AG09309 (cell line): ENCODE data around the gene CPSF7.

Experiments
- DNase-seq: peaks from one replicate; pipeline ENCODE4 v3.0.0-alpha.2; 2010; ENCODE audit warnings: low read depth
- H3K4me3 ChIP-seq: 2 replicates; pipeline ENCODE4 v1.5.1; 2011; ENCODE audit warnings: mild to moderate bottlenecking, low read depth, low read length, moderate library complexity; ENCODE audit not compliant: control insufficient read depth
- TF ChIP-seq, protein P1 (sequence below): IDR thresholded peaks from 2 replicates; pipeline ENCODE4 v1.5.1; 2011; ENCODE audit warnings: mild to moderate bottlenecking, low read depth, low read length, inconsistent platforms; ENCODE audit not compliant: insufficient read depth, control insufficient read depth; ENCODE audit errors: missing control alignments

Gene CPSF7, protein sequence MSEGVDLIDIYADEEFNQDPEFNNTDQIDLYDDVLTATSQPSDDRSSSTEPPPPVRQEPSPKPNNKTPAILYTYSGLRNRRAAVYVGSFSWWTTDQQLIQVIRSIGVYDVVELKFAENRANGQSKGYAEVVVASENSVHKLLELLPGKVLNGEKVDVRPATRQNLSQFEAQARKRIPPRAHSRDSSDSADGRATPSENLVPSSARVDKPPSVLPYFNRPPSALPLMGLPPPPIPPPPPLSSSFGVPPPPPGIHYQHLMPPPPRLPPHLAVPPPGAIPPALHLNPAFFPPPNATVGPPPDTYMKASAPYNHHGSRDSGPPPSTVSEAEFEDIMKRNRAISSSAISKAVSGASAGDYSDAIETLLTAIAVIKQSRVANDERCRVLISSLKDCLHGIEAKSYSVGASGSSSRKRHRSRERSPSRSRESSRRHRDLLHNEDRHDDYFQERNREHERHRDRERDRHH

DNA sequence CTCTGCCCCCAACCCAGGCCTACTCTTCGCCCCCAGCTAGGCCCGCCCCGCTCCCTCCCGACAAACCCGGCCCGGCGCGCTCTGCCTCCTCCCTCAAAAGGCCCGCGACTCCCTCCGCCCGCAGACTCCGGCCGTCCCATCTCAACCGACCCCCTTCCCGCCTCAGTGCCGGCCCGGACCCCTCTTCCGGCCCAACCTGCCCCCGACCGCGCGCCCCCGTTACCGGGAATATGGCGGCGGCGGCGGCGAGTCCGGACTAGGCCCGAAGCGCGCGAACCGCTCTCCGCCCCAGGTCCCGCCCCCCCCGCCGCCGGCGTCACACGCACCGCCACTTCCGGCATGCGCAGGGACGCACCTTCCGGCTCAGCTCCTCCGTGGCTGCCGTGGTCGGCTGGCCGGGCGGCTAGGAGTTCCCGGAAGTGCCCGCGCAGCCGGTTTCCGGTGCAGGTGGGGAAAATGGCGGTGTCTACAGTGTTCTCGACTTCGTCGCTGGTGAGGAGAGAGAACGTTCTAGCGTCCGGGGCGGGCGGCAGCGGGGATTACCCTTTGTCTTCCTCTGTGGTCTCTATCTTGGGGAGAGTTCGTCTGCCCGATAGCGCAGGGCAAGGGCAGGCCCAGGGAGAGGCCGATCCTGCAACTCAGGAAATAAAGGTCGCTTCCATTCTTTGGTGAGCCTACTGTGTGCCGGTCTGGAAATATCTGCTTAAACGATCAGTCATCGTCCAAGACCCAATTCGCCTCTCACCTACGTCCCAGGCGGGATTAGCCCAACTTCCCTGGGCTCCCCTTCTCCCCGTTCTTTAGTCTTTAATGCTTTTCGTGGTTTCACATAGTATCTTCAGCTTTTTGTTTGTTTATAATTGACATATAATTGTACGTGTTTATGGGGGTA lies at the start of gene CPSF7, which contains the start of gene SDHAF2:
TSS of gene CPSF7 (minus strand) at position 285 of the 892 bp plus-strand sequence. CDS start 740 bp downstream, outside the sequence.
TSS of gene SDHAF2 (plus strand) at position 434 of the 892 bp plus-strand sequence. CDS start at position 457, 23 bp downstream.
- TF ChIP-seq, protein P1, sequence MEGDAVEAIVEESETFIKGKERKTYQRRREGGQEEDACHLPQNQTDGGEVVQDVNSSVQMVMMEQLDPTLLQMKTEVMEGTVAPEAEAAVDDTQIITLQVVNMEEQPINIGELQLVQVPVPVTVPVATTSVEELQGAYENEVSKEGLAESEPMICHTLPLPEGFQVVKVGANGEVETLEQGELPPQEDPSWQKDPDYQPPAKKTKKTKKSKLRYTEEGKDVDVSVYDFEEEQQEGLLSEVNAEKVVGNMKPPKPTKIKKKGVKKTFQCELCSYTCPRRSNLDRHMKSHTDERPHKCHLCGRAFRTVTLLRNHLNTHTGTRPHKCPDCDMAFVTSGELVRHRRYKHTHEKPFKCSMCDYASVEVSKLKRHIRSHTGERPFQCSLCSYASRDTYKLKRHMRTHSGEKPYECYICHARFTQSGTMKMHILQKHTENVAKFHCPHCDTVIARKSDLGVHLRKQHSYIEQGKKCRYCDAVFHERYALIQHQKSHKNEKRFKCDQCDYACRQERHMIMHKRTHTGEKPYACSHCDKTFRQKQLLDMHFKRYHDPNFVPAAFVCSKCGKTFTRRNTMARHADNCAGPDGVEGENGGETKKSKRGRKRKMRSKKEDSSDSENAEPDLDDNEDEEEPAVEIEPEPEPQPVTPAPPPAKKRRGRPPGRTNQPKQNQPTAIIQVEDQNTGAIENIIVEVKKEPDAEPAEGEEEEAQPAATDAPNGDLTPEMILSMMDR: no peak
- DNase-seq: peak; percentile 70
- H3K4me3 ChIP-seq: peak within 1 kb of the TSS; percentile 58

DNA sequence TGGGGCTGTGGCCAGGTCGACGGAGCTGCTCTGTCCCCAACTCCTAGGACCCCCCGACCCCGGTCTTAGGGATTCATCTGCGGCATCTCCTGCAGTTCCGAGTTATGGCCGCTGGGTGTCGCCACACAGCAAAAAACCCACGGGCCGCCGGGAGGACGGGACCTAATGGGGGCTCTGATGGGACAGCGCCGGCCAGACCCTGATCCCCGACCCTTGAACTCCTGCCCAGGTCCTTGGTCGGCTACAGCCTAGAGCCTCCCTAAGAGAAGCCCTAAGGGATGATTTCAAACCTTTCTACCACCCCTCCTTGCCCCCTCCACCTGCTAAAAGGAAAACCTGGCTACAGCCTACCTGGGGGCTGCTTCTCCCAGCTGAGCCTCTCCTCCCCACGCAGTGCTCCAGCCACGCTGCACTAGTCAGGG lies 48.0 kb upstream of the CPSF7 start:
- TF ChIP-seq, protein P1: peak; percentile 91

DNA sequence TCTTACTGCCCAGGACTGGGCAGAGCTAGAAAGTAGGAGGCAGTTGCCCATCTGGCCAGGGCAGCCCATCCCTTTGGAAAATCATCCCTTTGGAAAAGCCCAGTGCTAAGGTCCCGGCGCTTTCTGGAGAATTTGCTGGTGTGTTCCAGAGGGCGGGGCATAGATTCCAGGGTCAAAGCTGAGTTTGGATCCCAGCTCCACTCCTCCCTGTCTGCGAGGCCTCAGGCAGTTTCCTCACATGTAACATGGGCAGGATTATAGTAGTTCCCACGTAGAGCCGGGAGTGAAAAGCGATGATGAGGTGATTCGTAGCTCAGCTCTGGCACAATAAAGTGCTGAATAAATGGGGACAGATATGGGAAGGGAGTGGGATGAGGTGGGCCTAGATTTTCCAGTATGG lies 47.4 kb upstream of the CPSF7 start:
- TF ChIP-seq, protein P1: no peak
- H3K4me3 ChIP-seq: no peak overlapping the region
- DNase-seq: no peak

More for the DNA sequence above, 48.0 kb upstream of the CPSF7 start:
- DNase-seq: no peak
- H3K4me3 ChIP-seq: no peak overlapping the region

DNA sequence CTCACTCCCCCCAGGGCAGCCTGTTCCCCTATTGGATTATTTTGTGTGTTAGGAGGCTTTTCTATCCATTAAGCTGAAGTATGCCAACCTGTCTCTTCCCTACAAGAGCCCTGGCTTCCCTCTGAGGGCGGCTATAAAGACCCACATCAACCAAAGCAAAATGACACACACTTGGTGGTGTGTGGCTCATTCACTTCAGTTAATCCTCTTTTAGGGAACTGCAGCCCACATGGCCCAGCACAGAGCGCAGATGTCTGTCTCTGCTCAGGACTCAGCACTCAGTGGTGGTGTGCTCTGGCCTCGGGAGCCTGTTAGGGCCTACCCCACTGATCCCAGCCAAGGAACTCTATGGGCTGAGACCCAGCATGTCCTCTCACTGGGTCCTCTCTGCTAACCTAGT lies 46.6 kb upstream of the CPSF7 start:
- DNase-seq: no peak
- no peak overlapping the region for H3K4me3 ChIP-seq
- TF ChIP-seq, protein P1: no peak

DNA sequence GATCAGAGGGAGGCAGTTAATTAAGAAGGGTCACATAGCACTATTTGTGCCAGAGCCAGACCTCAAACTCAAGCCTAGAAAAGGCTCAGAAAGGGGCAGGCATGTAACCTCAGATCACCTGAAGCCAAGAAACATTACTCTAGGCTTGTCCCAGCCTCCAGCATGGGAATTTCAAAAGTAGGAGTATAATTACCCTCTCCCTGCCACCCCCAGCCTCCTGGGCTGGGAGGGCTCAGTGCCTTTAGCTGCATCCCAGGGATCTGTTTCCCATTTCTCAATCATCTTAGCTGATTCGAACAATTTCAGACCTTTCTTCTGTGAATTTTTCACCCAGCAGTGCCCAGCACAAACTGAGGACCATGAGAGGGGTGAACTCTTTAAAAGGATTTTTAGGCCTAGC lies 45.7 kb upstream of the CPSF7 start:
- TF ChIP-seq, protein P1: no peak
- no peak overlapping the region for H3K4me3 ChIP-seq
- DNase-seq: no peak

DNA sequence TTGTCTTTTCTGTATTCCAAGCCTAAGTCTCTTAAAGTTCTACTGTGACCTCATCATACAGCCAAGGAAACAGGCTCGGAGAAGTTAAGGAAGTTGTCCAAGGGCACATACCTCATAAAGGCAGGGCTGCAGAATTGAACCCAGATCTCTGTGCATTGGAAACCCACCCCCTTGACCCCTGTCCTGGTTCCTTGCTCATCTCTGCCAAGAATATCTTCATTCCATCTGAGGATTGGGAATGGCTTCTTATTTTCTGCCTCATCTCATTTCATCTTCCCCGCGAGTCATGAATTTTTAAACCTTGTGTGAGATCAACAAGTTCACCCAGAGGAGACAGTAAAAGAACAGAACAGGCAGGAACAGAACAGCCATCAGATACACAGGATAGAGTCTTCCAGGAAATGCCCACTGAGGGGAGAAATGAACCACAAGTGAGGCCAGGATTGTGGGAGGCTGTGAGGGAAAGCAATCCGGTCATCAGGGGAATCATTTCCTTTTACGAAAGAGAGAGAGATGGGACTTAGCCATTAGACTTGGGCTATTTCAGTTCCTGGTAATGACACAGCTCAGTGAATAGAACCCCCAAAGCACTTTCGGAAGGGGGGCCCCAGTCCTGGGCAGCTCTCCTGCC lies 44.4 kb upstream of the CPSF7 start:
- DNase-seq: no peak
- TF ChIP-seq, protein P1: no peak
- H3K4me3 ChIP-seq: no peak overlapping the region
